GM21528 (cell line): ENCODE data around the gene REXO1.

Experiments used
- ATAC-seq: cut with Tn5 transposase; IDR thresholded peaks from one replicate; pipeline ENCODE4 v1.9.1; 2021; ENCODE audit warnings: mild to moderate bottlenecking, moderate library complexity; ENCODE audit not compliant: unreplicated experiment, low FRiP score

Gene REXO1

DNA sequence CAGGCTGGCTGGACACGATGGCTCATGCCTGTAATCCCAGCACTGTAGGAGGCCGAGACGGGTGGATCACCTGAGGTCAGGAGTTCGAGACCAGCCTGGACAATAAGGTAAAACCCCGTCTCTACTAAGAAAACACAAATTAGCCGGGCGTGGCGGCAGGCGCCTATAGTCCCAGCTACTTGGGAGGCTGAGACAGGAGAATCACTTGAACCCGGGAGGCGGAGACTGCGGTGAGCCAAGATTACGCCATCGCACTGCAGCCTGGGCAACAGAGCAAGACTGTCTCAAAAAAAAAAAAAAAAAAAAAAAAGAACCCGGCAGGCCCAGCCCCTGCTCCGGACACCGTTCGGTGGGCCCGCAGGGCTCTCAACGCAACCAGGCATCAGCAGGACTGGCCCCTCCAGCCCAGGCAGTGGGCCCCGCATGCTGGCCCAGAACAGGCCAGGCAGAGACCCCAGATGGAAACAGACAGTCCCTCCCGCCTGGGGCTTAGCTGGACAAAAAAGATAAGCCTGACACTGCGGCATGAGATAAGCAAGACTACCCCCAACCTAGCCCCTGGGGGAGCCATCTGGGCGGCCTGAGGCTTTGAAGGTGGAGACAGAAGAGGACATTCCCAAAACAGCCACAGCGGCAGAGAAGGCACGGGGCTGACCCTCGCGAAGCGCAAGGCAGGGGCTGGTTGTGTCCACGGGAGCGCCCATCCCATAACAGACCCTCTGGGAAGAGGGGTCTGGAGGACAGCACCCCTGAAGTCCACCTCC is 11.6 kb downstream of the REXO1 start:
- no peak for ATAC-seq

DNA sequence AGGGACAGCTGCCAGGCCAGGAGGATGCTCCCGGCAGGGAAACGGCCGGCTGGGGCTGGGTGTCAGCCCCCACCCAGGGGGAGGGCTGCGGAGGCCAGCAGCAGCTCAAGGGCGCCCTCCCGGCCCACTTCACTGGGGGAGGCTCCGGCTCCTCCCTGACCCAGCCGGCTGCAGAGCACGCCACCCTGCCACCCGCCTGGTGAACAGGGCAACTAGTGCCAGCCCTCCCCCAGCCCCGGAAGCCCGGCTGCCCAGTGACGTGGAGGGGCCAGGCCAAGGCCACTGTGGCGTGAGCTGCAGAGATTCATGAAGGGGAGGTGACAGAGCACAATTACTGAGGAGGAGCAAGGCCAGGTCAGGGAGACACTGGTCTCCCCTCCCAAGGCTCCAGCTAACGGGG is 14.7 kb downstream of the REXO1 start:
- ATAC-seq: no peak

DNA sequence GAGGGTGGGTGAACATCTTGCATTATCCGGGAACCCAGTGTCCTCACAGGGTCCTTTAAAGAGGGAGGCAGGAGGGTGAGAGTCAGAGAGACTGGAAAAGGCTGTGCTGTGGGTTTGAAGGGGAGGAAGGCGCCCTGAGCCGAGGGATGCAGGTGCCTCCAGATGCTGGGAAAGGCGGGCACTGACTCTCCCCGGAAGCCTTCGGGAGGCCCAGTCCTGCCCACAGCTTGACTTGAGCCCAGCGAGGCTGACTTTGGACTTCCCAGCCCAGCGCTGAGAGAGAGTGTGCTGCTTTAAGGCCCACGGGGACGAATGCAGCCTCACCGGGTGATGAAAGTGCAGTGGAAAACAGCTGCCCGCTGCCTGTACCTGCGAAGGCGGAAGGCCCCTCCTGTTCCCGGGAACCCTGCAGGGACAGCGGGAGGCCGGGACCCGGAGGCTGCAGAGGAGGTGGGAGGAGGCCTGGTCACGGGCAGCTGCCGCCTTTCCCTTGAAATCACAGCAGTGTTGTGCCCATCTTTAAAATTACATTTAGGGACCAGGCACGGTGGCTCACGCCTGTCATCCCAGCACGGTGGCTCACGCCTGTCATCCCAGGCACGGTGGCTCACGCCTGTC is 16.1 kb downstream of the REXO1 start:
- ATAC-seq: no peak

DNA sequence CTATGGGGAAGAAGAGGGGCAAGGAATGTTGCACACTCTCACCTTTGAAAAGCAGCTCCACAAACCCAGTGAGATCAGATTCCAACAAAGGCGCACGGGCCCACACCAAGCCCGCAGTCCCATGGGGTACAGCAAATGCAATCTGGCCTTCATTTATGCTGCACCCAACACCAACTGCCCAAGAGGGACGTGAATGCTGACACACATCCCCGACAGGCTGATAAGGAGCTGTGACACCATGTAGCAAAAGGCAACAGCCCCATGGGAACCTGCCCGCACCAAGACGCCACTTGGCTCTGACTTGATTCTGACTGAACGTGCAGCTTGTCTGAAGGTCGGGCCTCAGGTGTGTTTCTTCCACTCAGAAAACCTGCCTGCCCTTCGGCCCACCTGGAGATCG is 17.3 kb downstream of the REXO1 start:
- no peak for ATAC-seq

DNA sequence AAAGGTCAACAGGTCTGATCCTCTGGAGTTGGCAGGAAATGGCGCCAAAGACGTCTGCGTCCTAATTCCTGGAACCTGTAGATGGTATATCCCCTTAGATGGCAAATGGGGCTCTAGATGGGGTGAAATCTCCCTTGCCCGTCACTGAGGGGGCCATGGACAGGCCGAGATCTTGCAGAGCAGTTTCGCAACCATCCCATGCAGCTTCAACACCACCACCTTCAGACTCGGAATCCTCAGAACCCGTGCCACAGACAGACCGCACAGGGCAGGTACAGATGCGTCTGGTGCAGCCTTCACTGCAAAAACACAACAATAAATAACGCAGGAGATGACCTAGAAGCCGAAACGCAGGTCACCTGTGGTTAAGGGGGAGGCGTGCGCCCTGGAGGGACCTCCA is 17.7 kb downstream of the REXO1 start:
- no peak for ATAC-seq

DNA sequence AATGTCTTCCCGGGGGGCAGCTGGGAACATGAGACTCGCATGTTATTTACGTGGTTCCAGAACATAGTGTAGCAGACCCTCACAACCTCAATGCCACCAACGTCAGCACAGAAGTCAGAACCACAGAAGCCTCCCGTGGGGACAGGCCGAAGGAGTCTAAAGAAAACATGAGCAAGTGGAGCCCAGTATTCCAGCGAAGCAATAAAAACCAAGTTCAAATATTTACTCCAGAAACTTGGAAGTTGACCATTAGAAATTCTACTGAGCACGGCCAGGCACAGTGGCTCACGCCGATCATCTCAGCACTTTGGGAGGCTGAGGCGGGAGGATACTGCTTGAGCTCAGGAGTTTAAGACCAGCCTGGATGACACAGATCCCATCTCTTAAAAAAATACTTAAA is 18.3 kb downstream of the REXO1 start:
- no peak for ATAC-seq

DNA sequence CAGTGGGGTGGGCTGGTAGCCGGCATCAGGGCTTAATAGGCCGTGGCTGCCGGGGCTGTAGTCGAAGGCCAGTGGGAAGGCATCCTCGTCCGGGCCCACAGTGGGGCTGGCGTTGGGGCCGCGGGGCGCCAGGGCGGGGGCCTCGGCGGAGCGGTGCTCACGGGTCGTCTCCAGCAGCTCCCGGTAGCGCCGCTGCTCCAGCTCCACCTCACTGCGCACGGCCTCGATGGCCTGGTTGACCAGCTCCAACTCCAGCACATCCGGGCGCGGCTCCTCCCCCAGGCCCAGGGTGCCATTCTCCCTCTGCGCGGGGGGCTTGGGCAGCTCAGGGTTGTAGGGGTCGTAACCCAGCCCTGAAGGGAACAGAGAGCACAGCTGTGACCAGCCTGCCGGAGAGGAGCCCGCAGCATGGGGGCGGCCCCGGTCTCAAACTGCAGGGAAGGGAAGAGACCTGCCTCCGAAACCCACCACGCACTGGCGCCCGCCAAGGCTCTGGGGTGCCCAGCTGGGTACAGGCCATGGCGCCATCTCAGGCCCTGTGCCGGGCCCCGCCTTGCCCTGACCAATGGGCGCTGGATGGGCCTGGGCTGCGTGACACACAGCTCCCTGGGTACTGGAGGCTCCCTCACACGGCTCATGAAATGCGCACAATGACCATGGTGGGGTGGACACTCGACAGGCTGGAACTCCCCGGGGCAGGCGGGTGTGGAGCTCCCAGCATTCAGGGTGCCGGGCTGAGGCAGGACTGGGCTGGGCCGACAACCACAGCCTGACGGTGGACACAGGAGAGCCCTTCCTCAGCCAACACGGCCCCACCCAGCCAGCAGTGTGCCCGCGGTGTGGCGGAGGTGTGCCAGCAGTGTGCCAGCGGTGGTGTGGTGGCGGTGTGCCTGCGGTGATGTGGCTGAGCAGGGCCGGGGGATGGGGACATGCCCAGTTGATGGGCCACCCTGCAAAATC is 19.7 kb downstream of the REXO1 start:
- ATAC-seq: no peak

DNA sequence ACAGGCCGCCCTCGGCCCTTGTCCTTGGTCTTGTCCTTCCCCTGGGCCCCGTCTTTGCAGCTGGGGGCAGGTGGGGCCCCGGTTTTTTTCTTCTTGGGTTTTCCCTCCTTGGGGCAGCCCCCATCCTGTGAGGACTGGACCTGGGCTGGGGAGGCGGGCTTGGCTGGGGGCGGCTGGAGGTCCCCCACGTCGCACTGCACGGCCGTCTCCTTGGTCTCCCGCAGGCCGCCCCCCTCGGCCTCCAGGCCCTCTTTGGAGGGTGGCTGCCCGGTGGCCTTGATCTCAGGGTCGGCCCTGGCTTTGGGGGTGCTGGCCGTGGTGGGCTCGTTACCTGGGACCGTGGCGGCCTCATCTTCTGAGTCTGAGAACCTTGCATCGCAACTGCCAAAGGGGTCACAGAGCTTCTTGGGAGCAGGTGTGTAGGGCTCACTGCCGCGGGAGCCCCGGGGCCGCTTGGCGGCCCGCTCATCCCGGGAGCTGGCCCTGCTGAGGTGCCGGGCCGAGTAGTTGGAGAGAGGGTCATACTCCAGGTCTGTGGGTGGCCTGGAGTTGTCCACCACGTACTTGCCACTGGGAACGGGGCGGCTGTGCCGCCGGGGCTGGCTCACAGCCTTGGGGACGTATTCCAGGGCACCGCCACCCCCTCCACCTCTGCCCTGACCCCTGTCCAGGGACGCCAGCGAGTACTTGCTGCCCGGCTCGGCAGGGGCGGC is 20.6 kb downstream of the REXO1 start:
- no peak for ATAC-seq

DNA sequence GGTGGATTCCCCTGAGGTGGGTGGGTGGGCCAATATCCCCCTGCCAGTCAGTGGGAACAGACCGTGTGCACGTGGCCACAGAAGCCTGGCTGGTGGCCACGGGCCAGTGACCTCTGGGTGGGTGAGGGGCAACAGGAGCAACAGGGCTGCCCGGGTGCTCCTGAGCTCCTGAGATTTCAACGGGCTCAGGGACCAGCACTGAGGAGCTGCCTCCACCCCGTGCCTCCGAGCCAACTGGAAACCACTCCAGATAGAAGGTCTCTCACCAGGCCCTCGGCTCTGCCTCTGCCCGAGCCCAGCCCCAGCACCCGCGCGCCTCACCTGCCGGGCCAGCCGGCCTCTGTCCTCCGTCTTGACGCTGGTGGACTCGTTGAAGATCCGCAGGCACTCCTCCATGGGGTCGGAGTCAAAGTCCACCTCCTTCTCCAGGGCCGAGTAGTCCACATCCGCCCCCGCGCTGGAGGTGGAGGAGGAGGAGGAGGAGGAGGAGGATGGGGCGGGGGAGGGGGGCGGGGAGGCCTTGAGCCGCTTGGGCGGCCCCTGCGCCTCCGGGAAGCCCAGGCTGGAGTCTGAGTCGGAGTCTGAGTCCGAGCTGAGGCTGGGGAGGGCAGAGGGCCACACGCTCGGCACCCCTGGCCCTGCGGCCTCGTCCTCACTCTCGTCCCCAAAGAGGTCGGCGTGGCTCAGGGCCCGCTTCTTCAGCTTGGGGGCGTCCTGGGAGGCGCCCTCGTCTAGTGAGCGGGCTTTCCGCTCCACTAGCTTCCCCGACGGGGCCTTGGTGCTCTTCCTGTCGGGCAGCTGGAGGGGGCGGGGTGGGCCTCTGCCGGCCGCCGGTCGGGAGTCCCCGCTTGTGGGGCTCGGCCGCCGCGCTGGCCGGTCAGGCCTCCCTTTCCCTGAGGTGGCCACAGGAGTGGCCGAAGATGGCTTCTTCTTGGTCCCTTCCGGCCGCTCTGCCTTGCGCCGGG is 21.4 kb downstream of the REXO1 start:
- no peak for ATAC-seq

DNA sequence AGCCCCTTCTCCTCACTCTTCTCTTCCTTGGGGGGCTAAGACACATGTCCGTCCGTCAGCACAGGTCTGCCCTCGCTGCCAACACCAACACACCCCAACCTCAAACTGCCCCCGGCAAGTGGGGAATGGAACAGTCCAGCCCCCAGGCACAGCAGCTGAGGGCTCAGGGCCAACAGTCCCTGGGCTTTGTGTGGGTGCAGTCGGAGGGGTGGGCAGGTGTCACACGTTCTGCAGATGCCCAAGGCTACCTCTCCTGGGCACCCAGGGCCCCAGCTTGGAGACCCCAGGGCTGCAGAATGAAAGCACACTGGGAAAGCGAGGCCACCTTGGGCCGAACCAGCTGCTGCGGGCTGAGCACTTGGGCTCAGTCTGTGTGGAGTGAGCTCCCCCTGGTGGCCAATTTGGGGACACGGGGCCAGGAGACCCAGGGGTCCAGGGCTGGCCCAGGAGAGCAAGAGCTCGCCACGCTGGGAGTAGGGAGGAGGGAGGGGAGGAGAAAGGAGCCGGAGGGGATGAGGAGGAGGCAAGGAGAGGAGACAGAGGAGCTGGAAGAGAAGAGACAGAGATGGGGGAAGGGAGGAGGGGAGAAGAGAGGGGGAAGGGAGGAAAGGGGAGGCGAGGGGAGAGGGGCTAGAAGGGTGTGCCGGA is 22.2 kb downstream of the REXO1 start:
- ATAC-seq: no peak

DNA sequence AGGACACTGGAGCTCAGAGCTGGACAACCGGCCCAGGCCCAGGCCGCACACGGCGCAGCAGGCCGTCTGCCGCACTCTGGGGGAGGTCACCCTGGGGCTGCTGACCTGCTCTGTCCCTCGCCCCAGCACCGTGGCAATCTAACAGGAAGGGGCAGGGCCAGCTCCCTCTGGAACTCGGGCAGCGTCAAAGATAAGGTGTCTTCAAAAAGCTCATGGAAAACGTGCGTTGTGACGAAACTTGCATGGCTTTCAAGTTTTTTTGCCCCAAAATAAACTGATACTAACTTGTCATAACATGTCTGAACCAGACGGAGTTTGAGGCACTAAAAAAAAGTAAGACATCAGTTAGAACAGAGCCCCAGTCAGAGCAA is 24.0 kb downstream of the REXO1 start:
- no peak for ATAC-seq

DNA sequence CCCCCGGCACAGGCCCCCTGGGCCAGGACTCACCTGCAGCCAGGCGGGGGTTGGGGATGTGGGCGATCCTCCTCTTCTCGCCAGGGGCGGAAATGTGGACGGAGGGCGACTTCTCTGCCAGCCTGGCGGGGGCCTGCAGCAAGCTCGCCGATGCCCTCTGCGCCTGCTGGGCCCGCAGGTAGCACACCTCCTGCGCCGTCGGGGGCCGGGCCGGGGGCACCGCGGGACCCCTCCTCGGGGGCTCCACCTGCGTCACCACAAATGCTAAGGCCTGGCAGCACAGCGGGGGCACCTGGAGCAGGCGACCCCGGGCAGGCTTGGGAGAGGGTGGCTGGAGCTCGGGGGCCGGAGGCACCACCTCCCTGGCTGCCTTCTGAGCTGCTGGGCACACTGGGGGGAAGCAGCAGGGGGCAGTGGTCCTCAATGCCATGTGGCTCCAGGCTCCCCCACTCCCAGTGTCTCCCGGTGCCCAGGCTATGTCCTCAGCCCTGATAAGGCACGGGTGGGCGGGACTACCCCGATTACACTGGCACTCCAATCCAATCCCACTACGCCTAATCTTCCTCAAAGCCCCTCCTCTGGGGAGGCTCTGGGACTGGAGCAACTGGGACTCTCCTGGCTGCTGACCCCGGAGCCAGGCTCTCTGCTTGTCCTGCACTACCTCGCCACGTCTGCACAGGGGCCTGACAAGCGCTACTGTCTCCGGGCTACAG is 24.6 kb downstream of the REXO1 start:
- ATAC-seq: no peak

DNA sequence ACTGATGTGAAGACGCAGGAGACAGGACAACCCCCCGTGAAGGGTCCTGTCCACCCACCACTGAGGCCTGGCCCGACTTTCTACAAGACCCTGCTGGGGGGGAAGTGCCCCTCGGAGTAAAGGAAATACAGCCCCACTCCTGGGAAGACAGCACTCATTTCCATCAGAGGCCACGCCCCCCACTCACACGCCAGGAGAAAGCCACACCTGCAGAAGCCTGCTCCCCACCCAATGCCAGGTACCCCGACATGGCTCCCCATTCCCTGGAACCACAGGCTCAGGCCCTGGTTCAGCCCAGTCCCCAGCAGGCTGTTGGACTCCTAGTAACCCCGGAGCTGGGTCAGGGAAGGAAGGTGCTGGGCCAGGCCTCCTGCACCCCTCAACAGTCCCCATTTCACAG is 25.3 kb downstream of the REXO1 start:
- no peak for ATAC-seq

DNA sequence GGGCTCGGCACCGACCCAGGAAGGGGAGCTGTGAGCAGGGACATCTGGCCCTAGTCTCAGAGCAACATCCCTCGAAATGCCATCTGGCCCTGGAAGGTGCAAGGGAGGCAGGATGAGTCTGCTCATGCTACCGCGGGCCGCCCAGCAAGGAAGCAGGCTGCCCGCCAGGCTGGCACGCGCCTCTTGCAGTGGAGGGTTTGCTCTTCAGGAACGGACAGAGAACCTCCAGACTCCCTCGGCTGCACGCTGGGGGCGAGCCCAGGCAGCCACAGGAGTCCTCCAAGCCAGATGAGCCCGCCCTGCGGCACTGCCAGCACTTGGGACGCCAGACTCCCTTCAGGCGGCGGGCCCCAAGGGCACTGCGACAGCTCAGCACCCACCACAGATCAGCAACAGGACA is 26.1 kb downstream of the REXO1 start:
- no peak for ATAC-seq

DNA sequence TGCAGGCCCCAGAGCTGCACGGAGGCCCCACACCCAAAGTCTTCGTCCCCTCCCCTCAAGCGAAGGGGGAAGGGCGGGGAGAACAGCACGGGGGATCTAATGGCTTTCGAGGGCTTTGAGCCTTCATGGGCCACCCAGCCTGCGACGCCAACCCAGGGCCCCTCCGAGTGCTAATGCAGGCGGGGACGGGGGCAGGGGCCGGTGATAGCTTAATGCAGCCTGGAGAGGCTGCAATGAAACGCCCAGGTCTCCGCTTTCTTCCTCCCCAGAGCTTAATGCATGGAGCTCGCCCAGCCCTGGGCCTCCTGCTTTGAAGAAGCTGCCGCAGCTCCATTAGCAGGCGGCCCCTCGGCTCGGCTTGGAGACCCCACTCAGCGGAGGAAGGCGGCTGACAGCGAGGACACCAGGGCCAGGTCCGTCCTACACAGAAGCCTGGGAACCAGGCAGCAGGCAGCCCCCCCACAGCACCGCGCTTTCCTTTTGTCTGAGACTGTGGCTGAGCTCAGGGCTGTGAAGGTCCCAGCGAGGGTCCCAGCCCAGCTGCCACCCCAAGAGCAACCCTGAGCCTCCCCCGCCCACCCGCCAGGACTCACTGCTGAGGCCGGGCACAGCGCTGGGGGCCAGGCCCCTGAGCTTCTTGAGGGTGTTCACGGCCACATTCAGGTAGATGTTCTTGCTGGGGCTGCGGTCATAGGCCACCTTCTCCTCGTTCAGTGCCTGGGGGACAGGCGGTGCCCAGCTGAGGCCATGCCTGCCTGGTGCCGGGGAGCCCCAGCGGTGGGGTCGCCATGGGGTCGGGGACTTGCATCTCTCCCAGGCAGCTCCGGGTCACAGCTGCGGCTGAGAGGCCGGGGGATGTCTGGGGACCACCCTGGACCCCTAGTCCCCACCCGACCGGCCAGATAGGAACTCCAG is 28.7 kb downstream of the REXO1 start:
- ATAC-seq: no peak

DNA sequence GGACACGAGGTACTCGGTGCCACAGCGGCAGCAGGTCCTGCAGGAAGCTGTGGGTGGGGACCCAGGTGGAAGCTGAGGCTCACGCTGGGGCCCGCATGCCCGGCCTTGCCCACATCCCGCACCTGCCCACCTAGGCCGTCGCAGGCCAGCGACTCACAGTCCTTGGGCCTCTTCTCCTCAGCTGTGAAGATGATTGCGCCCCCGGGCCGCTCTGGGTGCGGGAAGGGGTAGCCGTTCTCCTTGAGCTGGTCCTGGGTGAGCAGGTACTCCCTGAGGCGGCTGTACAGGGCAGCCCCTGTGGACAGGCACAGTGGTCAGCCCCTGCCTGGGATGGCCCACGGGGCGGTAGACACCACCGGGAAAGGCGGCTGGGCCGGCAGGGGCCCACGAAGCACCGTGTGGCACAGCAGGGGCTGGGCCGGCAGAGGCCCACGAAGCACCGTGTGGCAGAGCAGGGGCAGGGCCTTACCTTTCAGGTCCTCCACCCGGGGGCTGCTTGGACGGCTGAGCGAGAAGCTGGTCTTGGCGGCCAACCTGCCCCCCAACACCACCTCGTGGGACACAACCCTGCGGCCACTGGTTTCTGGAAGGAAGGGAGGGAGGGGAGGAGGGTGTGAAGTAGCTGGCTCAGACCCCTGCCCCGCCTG is 29.6 kb downstream of the REXO1 start:
- ATAC-seq: no peak

DNA sequence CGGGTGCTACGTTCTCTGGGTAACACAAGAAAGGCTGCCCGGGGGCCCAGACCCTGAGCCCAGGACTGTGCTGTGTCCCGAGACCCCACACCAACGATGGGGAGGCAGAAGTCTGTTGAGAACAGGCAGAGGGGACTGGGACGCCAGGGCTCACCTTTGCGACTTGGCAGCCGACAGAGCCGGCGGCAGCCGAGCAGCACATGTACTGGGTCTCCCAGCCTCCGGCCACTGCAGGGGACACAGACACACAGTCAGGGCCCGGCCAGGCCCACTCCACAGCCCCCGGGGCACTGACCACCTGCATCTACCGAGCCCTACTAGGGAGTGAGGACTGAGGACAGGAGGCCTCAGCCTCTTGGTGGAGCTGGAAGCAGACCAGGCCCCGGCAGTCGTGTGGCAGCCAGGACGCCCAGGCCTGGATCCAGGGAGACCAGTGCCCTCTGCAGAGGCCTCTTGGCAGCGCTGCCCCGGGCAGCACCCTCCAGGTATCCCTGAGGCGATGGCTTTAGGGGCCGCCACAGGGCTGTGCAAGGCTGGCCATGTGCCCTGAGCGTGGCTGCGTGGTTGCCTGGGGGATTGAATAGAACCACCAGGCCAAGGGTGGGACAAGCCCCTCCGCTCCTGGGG is 30.6 kb downstream of the REXO1 start:
- ATAC-seq: no peak
